Parietal lobe (tissue), 1 donor: Measurements from ENCODE around the gene PCDHB2. TPM values are rescaled to one million over a fixed set of nuclear protein-coding genes. Genes with fewer than 3 reads are reported as not detected.

ENCODE experiments used
- total RNA-seq: library from RNA; depleted of rRNA; stranded (reverse); fragments of >200 nt; gene quantifications from one replicate; pipeline ENCODE4 v1.2.3, GENCODE V29; 2014

The PCDHB2 gene
- 20.3 TPM for total RNA-seq

DNA sequence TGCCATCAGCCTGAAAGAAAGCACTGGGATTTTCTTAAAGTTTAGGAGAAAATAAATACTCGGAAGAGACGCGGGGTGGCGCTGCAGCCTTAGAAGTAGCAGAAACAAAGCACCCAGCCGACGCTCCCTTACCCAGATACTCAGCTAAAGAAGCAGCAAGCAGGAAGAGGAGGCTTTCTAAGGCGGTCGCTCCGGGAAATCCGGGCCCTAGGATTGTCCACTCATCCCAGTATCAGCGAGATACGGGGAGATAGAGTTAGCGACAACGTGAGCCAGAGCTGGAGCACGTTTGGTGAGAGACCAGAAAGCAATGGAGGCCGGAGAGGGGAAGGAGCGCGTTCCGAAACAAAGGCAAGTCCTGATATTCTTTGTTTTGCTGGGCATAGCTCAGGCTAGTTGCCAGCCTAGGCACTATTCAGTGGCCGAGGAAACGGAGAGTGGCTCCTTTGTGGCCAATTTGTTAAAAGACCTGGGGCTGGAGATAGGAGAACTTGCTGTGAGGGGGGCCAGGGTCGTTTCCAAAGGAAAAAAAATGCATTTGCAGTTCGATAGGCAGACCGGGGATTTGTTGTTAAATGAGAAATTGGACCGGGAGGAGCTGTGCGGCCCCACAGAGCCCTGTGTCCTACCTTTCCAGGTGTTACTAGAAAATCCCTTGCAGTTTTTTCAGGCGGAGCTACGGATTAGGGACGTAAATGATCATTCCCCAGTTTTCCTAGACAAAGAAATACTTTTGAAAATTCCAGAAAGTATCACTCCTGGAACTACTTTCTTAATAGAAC, at the start of gene PCDHB2:
PCDHB2 (plus strand) TSS at position 135 of the 782 bp plus-strand sequence; CDS start at position 311, 176 bp downstream.

DNA sequence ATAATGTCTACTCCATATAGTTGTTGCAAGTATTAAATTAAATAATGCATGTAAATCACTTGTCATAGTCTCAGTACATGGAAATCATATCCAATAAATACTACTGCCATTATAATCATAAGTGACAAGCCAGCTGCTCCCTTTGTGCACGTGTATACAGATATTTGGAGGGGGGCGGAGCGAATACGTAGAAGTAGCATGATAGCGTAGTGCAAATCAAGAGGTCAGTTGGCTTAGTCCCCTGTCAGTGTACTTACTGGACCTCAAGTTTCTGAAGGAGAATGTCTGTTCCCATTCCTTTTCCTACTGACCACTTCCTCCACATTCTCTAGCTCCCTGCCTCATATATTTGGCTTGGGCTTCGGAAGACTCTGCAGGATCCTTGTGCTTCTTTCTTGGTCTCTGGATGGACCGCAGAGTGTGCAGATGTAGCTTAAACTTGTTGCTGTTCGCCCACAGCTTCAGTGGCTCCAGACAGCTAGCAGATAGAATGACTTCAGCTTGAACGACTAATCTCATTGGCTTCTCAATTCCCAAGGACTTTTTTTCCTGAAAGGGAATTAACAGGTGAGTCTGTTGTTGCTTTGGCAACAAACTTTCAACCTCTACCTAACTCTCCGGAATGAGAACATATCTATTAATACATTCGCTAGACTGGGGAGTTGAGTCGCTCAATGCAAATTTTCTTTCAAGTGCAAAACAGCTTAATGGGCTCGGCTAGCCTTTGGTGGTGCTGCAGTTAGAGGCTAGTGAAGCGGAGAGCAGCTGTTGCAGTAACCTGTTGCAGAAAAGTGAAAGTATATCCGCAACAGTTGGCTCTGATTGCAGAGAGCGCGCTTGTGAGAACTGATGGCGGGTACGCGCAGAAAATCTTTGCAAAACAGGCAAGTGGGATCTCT, 43.5 kb upstream of the PCDHB2 start, which contains the start of gene PCDHB1:
PCDHB1 (plus strand) TSS at position 753 of the 899 bp plus-strand sequence; CDS start at position 850, 97 bp downstream.

GRCh38 chr5:141100243-141100805, 5.9 kb downstream of the PCDHB2 start, which contains the start of gene PCDHB3:
Gene PCDHB3 (plus strand): TSS chr5:141100473. CDS start chr5:141100650, 177 bp downstream.

DNA sequence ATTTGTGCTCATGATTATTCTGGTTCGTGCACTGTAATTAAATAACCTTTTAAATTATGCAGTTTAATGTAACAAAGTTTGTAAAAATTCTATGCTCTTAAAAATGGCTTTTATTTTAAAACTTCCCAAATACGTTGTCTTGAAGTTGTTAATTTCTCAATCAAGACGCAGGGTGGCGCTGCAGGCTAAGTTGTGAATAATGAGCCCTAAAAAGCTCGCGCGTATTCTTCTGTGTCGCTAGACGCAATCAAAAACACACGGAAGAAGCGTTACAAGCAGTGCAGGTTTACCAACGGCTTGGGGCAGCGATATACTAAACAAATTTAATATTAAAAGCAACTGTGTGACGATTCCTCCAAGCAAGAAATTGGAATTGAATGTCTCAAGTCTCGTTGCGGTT, 27.1 kb downstream of the PCDHB2 start, which contains the start of gene PCDHB4:
PCDHB4 (plus strand) TSS at position 256 of the 400 bp plus-strand sequence. CDS start 181 bp downstream, outside the sequence.

DNA sequence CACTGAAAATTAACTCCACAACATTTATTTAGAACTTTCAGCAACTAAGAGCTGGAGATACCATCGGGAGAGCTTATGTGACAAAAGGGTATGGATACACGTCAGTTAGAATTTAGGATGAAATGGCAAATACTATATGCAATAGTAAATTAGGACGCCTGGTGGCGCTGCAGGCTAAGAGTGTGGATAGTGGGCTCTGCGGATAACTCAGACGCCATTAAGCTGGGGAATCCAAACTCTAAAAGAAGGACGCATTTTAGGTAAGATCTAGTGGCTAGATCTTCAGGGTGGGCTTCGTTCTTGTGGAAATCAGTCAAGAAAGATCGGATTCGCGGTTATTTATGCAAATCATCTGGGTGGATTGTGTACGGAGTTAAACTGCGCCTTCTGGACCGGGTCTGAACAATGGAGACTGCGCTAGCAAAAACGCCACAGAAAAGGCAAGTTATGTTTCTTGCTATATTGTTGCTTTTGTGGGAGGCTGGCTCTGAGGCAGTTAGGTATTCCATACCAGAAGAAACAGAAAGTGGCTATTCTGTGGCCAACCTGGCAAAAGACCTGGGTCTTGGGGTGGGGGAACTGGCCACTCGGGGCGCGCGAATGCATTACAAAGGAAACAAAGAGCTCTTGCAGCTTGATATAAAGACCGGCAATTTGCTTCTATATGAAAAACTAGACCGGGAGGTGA, 40.8 kb downstream of the PCDHB2 start, which contains the start of gene PCDHB5:
PCDHB5 (plus strand) TSS at position 177 of the 688 bp plus-strand sequence; CDS start at position 406, 229 bp downstream.

Other genes with a start within 250 kb of the PCDHB2 start
- 42.6 TPM for gene PCDHA9, start 246.2 kb upstream of the PCDHB2 start, total RNA-seq
- 42.3 TPM for gene PCDHA10, start 238.7 kb upstream of the PCDHB2 start, total RNA-seq
- gene PCDHA11, start 225.7 kb upstream of the PCDHB2 start, total RNA-seq, result 80.4 TPM
- 40.4 TPM for gene PCDHA12, start 219.3 kb upstream of the PCDHB2 start, total RNA-seq
- gene PCDHA13, start 212.5 kb upstream of the PCDHB2 start, total RNA-seq, result 42.3 TPM
- gene PCDHAC1, start 168.3 kb upstream of the PCDHB2 start, total RNA-seq, result 66.4 TPM
- 55.1 TPM for gene PCDHAC2, start 128.1 kb upstream of the PCDHB2 start, total RNA-seq
- gene PCDHB1, start 43.2 kb upstream of the PCDHB2 start, total RNA-seq, result 0.31 TPM
- 24.7 TPM for gene PCDHB3, start 5.9 kb downstream of the PCDHB2 start, total RNA-seq
- gene PCDHB4, start 27.2 kb downstream of the PCDHB2 start, total RNA-seq, result 11.0 TPM
- 16.3 TPM for gene PCDHB5, start 40.6 kb downstream of the PCDHB2 start, total RNA-seq
- gene PCDHB6, start 55.4 kb downstream of the PCDHB2 start, total RNA-seq, result 5.6 TPM
- gene PCDHB7, start 78.0 kb downstream of the PCDHB2 start, total RNA-seq, result 17.8 TPM
- gene PCDHB8, start 83.2 kb downstream of the PCDHB2 start, total RNA-seq, result 15.0 TPM
- 10.6 TPM for gene PCDHB16, start 87.8 kb downstream of the PCDHB2 start, total RNA-seq
- 11.9 TPM for gene PCDHB9, start 92.5 kb downstream of the PCDHB2 start, total RNA-seq
- 26.3 TPM for gene PCDHB10, start 97.7 kb downstream of the PCDHB2 start, total RNA-seq
- gene PCDHB11, start 105.0 kb downstream of the PCDHB2 start, total RNA-seq, result 24.1 TPM
- 36.9 TPM for gene PCDHB12, start 114.1 kb downstream of the PCDHB2 start, total RNA-seq
- gene PCDHB13, start 119.3 kb downstream of the PCDHB2 start, total RNA-seq, result 29.7 TPM
- gene PCDHB14, start 128.7 kb downstream of the PCDHB2 start, total RNA-seq, result 28.2 TPM
- gene PCDHB15, start 150.8 kb downstream of the PCDHB2 start, total RNA-seq, result 32.9 TPM
- 0.63 TPM for gene SLC25A2, start 209.4 kb downstream of the PCDHB2 start, total RNA-seq
- 77.3 TPM for gene TAF7, start 226.2 kb downstream of the PCDHB2 start, total RNA-seq
- 9.1 TPM for gene PCDHGA1, start 235.9 kb downstream of the PCDHB2 start, total RNA-seq
- 11.9 TPM for gene PCDHGA2, start 244.1 kb downstream of the PCDHB2 start, total RNA-seq
- 11.0 TPM for gene PCDHGA3, start 249.2 kb downstream of the PCDHB2 start, total RNA-seq